ENCODE measurements around the gene KCNN4.

Gene KCNN4

DNA sequence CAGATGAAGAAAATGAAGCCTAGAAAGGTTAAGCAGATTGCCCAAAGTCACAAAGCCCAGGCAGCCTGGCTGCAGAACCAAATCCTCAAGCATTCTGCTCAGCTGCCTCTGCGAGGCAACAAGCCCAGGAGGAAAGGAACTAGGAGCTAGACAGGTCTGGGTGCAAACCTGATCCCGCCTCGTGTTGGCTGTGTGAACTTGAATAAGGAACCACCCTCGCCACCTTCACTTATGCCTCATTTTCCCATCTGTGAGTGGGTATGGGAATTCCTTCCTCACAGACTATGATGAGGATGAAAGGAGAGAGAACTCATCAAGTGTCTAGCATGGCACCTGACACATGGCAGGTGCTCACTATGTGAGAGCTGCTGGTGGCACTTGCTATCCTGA, 32.6 kb downstream of the KCNN4 start:
- DNase-seq, result no peak

DNA sequence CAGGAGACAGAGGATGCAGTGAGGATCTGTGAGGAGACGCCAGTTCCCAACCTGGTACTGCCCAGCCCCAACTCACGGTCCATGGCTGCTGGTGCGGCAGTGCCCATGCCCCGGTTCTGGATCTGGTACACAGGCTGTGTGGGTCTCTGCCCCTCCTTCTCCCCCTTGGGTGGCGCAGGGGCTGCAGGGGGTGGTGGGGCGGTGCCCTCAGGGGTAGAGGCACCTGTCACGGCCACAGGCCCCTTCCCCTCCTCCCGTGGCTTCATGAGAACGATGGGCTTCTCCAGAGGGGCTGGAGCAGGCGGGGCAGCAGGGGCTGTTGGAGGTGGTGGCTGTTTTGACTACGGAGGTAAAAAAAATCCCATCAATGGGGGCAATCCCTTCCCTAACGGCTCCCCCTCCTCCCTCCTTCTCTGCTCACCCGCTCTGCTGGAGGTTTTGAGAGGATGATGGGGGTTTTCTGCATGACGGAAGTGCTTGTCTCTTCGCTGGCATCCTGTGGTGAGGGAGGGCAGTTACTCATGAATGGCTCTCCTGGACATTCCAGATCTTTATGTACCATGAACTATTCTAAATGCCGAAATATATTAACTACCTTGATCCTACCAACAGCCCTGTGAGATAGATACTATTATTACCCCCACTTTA, 33.1 kb downstream of the KCNN4 start:
- peak; percentile 25 for DNase-seq

DNA sequence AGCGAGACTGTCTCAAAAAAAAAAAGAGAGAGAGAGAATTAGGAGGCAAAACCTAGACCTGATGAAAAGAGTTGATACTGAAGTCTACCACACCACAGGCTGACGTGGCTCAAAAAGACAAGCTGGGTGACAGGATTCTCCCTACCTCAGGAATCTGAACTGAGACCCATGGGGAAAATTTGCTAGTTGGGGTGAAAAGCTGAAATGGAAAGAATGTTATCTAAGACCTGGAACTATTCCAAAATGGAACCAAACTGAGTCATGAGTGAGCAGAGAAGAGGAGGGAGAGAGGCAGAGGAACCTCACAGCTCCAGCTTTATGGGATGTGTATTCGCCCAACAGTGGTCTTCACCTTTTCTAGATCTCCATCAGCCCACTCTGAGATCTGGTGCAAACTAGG, 37.7 kb downstream of the KCNN4 start:
- DNase-seq, result no peak

DNA sequence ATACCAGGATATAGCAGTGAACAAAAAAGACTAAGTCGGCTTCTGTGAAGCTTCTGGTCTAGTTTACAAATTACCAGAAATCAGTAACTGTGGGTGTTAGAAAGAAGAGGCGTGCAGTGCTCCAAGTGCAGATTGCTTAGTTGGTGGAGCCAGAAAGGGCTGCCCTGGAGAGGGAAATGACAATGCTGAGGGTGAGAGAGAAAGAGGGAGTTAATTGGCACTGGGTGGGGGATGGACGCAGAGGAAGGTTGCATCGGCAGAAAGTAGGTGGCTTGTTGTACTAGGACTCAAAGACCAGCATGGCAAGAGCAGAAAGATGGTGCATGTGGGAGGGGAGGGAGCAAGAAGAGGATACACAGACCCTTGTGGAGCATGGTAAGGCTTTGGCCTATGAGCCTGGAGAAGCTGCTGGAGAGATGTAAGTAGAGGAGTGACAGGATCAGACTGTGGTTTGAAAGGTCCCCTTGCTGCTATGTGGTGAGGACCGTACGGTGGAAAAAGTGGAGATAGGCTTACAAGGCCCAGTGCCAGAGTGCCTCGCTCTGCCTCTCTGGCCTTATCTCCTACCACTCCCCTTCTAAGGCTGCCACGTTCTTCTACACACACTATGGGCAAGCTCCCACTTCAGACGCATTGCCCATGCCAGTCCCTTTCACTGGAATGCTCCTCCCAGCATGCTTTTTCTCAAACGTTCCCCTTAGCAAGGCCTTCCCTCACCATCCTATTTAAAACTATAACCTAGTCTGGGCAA, 39.5 kb downstream of the KCNN4 start:
- DNase-seq, result no peak

DNA sequence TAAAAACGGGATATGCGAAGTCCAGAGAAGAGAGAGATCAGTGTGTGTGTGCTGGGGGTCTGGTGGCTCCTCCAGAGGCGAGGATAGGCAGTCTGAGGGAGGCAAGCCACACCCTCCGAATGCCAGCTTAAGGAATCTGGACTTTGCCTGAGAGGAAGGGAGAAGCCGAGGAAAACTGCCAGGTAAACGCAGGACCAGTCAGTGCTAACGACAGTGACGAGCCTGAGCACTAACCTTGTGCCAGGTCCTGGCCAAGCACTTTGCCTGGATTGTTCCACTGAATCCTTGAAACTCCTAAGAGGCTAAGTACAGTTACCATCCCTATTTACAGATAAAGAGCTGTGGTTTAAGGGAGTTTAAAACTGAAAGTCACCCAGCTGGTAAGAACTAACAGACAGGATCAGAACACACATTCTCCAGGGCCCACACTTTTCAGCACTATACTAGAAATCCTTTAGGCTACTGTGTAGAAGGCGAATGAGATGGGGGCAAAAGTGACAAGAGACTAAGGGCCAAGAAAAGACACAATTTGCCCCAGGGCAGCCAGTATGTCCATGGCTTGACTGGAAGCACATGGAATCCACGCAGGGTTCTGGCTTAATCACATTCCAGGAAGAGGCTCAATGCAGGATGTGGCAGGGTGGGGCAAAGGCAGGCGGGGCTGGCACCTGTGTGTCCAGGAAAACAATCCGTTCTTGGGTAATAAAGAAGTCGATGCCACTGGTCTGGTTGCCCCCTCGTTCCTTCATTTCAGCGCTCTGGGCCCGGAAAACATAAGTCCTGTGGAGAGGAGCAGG, 41.1 kb downstream of the KCNN4 start:
- no peak for DNase-seq

DNA sequence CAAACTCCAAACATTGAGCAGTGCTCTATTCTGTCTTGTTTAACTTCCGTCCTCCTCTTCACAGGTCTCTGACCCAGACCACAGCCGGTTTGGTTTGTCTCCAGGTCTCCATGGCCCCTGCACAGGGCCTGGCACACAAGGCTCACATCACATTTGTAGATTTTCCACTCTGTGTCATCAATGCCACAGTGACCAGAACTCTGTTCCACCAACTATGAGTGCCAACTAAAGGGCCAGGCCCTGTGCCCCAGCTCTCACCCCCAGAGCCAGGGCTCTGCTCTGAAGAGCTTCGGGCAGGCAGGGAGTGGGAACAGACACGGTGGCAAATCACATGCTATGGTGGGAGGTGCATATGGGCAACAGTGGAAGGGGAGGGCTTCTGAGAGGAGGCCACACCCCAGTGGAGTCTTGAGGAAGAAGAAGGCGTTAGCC, 42.0 kb downstream of the KCNN4 start:
- no peak for DNase-seq

DNA sequence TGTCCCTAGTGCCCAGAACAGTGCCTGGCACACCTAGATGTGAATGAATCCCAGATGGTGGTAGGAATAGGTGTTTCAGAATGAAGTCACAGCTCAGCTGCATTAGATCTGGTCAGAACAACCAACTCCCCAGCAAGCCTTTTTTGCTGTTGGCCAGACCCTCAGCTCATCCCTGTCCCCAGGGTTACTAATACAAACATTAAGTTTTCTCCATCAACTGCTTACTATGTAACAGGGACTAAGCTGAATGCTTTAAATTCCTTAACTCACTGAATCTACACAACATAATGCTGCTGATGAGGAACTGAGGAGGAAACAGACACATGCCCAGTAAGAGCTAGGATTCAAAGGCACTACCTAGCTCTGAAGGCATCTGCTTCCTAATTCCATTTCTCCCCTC, 44.8 kb downstream of the KCNN4 start:
- DNase-seq, result no peak

DNA sequence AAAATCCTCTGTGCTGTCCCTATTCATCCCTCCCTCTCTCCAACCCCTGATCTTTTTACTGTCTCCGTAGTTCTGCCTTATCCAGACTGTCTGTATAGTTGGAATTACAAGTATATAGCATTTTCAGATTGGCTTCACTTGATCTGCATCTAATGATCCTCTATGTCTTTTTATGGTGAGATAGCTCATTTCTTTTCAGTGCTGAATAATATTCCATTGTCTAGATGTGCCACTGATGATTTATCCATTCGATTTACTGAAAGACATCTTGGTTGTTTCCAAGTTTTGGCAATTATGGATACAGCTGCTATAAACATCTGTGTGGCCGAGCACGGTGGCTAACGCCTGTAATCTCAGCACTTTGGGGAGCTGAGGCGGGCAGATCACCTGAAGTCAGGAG, 45.8 kb downstream of the KCNN4 start:
- DNase-seq, result no peak

DNA sequence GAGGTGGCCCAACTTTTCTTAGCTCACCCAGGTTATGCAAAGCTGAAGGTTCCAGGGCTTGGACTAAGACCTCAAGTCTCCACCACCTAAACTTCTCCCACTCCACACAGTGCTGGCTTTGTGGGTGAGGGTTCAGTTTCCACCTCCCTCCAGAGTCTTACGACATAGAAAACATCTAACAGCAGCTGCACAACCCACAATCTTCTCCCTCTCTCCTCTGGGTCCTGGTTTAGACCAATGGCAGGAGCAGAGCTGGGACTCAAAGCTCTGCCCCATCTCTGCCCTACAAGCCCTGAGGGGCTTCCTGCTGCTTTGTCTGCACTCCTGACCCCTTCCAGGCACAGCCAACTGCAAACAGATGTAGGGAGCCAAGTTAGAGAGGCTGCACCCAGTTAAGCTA, 48.9 kb downstream of the KCNN4 start:
- DNase-seq, result no peak

DNA sequence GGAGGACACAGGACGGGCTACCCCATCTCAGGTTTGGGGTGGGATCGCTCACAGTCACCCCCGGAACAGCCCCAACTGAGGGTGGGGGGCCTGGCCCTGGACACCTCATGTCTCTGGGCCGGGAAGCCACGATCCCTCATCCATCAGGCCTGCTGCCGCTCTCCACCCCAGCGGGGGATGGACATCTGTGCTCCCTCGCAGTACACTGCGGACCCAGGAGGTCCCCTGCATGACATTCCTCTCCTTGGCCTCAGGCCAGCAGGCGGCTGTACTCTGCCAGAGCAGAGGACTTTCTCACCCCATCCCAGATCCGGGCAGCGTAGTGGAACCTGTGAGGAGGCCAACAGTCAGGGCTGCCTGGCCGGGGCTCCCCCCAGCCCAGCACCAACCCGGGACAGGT, 49.4 kb downstream of the KCNN4 start:
- no peak for DNase-seq

DNA sequence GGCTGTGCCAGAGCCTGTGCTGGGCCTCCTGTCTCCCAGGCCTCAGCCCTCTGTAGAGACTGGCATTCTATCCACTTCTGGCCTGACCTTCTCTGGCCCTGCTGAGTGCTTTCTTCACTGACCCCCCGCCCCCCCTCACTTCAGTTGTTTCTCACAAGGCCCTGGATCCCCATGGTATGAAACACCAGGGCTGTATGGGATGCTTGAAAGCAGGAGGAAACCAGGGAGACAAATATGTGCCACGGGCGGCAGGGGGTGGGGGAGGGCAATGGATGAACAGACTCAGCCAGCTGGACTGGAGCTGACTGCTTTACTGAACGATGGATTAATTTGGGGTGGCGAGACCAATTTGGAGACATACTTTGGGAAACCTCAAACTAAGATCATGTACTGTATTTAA, 50.9 kb downstream of the KCNN4 start:
- DNase-seq, result no peak

DNA sequence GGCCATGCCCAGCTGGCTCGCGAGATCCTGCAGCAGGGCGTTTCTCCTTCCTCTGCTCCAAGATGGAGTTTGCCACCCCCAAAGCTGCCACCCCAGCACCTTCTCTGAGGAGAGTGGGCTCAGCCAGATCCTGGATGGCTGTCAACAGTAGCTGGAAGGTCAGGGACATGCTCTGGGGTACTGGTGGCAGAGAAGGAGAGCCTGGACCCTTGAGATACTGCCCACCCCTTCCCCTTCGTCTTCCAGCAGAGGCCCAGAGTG, 53.2 kb downstream of the KCNN4 start:
- no peak for DNase-seq

DNA sequence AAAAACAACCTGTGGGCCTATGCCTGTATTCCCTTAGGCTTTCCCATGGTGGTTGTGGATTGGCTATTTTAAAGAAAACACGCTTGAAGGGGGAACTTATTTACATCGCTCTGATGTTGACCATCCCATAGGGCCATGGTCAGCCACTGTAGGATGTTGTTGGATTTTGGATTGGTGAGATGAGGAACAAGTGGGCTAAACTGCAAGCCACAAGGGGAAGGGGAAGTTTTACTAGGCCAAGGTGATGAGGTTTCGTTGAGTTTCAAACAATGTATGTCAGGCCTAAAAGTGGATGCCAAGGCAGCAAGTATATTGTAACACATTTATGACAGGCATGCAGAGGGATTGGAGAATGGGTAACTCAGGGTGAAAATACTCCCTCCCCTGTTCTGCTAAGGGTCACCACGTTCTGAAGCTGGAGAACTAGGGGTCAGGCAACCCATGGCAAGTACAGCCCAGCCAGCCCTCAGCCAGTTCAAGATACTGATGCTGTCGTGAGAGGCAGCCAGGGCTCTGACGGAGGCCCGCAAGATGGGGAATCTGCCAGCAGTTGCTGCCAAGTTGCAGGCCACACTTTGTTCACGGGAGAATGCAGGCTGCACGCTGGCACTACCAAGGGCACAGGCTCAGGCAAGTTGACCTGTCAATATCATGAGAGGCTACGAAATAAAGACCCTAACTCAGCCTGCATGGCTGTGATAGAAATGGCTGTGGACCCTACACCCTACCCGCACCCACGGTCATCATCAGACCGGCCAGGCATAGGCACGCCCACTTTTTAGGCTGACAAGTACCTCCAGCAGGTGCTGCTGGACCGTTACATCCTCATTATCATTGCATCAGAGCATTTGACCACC, 53.8 kb downstream of the KCNN4 start:
- DNase-seq, result no peak

DNA sequence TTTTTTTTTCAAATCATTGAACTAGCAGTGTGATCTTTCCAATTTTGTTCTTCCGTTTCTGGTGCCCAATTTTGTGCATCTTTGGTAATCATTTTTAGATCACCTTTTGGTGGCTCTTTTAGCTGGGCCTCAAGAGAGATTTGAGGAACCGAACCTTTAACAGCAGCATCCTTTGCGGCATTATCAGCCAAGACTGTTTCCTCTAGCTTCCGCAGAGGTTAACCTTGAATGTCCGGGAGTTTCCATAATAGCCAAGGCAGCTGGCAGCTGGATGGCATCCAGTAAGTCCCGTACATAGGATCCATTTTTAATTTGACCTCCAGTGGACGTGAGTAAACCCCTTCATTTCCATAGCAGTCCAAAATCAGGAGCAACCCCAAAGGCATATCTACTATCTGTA, 55.3 kb downstream of the KCNN4 start:
- no peak for DNase-seq

DNA sequence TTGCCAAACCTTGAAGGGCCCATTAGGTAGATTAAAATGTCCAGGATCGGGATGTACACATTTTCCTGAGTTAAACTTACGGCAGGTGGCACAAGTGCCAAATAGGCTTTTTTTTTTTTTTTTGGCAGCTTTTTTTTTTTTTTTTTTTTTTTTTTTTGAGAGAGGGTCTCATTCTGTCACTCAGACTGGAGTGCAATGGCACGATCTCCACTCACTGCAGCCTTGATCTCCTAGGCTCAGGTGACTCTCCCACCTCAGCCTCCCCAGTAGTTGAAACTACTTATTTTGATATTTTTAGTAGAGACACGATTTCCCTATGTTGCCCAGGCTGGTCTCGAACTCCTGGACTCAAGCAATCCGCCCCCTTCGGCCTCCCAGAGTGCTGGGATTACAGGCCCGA, 55.9 kb downstream of the KCNN4 start:
- DNase-seq, result no peak

DNA sequence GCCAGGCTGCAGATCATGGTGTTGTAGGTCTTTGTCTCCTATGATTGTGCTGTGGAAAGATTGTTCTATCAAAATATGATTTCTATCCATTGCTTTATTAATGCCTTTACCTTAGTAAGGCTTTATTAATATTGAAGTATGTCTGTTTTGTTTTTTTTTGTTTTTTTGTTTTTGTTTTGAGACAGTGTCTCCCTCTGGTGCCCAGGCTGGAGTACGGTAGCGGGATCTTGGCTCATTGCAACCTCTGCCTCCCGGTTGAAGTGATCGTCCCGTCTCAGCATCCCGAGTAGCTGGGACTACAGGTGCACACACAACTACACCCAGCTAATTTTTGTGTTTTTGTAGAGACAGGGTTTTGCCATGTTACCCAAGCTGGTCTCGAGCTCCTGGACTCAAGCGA, 57.2 kb downstream of the KCNN4 start:
- no peak for DNase-seq

DNA sequence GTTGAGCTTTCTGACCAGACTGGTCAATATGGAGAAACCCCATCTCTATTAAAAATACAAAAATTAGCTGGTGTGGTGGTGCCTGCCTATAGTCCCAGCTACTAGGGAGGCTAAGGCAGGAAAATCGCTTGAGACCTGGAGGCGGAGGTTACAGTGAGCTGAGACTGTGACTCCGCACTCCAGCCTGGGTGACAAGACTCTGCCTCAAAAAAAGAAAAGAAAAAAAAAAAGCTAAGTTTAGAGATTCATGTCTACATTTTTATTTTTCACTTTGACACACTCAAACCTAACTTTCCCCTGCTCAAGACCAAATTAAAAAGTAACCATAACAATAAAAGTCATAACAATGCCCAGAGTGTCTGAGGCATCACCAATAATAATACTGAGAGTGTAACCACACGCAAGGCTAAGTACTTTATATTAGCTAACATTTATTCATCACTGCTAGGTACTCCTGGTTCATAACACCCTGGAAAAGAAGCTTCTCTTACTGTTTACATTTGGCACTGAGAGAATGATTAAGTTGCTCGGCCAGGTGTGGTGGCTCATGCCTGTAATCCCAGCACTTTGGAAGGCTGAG, 59.2 kb downstream of the KCNN4 start:
- DNase-seq, result no peak

DNA sequence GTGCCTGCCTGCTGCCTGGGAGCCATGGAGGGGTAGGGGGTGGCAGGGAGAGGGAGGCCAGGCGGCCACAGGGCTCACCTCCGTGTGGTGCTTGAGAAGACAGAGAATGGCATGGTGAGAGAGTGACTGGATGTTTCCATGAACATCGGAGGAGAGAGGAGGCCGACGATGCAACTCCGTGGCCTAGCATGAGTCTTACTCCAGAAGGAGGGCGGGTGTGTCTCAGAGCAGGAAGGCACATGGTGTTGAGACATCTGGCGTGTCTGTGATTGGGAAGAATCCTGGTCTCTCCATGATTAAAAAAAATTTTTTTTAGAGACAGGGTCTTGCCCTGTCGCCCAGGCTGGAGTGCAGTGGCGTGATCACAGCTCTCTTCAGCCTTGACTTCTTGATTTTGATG, 59.8 kb downstream of the KCNN4 start:
- no peak for DNase-seq

DNA sequence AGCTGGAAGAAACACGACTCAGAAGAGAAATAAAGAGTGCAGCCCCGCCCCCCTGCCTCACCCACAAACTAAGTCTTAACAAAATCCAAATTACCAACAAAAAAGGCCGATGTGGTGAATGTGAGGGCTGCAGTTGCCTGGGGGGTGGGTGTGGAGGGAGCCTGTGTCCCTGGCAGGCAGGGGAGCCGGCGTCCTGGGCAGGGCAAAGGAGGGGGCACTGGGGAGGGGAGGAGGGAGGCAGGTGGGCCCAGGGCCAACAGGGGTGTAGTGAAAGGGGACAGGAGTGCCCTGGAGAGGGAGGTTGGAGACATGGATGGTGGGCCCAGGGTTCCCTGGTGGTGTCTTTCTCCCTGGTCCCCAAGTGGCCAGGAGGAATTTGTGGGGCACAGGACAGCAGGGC, 60.9 kb downstream of the KCNN4 start:
- no peak for DNase-seq

DNA sequence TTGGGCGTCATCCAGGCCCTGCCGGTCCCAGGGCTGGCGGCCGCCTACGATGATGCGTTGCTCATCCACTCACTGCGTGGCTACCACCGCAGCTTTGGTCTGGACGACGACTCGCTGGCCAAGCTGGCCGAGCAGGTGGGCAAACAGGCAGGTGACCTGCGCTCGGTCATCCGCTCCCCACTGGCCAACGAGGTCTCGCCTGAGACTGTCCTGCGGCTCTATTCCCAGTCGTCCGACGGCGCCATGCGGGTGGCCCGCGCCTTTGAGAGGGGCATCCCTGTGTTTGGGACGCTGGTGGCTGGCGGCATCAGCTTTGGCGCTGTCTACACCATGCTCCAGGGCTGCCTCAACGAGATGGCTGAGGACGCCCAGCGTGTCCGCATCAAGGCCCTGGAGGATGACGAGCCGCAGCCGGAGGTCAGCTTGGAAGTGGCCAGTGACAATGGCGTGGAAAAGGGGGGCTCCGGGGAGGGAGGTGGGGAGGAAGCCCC, 61.4 kb downstream of the KCNN4 start:
- DNase-seq, result no peak

DNA sequence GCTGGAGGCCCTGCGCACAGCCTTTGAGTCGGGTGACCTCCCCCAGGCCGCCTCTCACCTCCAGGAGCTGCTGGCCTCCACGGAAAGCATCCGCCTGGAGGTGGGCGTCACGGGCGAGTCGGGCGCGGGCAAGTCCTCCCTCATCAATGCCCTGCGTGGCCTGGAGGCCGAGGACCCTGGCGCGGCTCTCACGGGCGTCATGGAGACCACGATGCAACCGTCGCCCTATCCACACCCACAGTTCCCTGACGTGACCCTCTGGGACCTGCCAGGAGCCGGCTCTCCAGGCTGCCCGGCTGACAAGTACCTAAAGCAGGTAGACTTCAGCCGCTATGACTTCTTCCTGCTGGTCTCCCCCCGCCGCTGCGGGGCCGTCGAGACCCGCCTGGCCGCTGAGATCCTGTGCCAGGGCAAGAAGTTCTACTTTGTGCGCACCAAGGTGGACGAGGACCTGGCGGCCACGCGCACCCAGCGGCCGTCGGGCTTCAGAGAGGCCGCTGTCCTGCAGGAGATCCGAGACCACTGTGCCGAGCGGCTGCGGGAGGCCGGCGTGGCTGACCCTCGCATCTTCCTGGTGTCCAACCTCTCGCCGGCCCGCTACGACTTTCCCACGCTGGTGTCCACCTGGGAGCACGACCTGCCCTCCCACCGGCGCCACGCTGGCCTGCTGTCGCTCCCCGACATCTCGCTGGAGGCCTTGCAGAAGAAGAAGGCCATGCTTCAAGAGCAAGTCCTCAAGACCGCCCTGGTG, 62.0 kb downstream of the KCNN4 start:
- DNase-seq, result no peak
